NCI-H1105 treated with DMSO at 0.1 percent for 48 hours (cell line): ENCODE results near the gene PTPRN2.
"Not testable (repeated sequence)": the region's sequence is repeated elsewhere in the genome, so short reads cannot be mapped to it uniquely, and the experiment has no call there.

ENCODE experiments used
- DNase-seq: peaks from one replicate; lab custom pipeline; 2025; lab: John Stamatoyannopoulos, UW

PTPRN2 gene

DNA sequence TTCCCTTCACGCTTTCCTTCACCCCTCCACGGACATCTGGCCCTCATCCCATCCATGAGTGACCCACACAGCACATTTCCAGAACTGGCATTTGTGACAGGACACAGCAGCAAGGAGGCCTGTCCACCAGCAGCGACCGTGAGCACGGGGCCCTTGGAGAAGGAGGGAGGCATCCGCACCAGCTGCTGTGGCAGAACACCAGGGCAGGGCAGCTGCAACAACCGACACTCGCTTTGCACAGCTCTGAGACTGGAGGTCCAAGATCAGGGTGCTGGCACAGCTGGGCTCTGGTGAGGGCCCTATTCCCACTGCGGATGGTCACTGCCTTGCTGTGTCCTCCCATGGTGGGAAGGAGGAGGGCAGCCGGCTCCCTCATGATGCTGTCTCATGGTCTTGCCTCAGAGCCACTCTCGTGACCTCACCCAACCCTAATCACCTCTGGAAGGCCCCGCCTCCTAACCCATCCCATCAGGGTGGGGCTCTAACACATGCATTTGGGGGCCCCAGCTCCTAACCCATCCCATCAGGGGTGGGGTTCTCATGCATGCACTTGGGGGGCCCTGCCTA lies 36.7 kb downstream of the PTPRN2 start:
- no peak for DNase-seq

GRCh38 chr7:158550394-158550700 lies 37.3 kb downstream of the PTPRN2 start:
- DNase-seq: no peak

DNA sequence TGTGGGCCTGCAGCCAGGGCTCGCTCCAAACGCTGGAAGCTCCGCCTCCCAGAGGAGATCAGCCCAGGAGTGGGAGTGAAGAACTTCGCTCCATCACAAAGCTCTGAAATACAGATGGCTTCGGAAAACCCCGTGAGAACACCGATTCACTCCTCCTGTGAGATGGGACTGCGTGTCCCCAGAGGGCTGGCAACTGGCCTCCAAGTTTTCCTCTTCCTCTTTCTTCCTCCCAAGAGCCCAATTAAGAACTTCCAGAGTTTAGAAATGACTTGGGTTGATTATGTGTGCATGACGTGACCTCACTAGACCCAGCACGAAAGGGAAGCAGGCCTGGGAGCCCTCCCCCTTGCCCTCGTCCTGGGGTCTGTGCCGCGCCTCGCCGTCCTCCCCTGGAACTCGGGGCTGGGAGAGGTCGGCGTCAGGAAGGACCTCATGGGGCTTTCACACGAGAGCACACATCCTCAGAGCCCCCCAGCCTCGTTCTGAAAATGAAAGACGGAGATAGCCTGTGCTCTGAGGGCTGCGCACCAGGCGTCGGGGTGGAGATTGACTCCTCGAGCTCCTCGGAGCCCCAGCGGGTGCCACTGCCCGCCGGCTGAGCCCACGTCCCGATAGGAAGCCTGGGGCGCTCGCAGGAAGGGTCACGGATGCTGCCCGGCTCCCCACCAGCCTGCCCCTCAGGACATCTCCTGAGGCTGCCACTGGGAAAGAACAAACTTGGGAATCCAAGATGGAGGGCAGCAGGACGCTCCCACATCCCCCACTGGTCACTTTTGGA lies 37.8 kb downstream of the PTPRN2 start:
- DNase-seq: no peak

DNA sequence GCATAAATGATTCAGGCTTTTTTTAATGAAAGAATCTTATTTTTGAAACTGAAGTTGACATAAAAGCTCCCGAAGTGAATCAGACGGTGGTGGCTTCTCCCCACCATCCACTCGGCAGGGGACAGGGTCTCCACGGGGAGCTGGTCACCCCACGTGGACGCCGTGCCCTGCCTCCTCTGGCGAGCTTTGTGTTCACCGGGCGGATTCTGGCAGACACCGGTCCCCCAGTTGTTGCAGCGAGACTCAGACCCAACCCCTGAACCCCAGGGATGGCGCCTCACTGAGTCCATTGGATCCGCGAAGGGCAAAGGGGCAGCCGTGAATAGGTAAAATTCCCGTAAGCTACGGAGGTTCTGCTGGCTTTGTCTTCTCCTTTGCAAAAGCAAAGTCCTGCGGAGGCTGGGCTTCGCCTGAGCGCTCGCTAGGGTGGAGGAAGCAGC lies 38.4 kb downstream of the PTPRN2 start:
- no peak for DNase-seq

DNA sequence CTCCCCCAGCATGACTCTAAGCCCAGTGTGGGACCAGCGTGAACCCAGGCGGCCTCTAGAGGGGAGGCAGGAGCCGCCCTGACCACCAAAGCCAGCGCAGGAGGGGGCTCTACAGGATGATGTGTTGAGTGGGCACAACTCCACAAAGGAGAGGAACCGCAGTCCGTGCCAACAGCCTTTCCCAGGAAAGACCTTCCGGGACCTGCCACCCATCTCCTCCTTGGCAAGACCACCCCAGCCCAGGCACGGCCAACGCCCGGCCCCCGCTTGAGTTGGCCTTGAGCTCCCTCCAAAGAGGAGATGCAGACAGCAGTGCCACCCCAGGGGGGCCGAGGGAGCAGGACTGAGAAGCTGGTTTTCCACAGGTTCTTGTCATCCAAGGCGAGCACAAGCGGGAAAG lies 38.9 kb downstream of the PTPRN2 start:
- DNase-seq: no peak

DNA sequence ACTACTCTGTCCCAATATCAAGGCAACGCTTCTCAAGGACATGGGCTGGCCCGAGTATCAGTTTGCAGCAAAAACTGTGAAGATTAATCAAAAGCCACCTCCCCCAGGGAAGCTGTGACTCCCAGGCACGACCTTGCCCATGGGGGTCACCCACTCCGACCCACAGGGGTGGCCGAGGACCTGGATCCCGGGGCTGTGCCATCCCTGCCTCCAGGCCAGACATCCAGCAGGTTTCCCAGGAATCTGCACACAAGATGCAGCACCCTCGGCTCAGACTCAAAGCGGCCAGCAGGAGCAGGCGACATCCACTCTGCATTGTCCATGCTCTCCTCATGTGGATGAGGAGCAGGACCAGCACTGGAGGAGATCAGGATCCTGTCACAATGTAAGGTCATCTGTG lies 39.8 kb downstream of the PTPRN2 start:
- no peak for DNase-seq

GRCh38 chr7:158546626-158547025 lies 41.0 kb downstream of the PTPRN2 start:
- no peak for DNase-seq

DNA sequence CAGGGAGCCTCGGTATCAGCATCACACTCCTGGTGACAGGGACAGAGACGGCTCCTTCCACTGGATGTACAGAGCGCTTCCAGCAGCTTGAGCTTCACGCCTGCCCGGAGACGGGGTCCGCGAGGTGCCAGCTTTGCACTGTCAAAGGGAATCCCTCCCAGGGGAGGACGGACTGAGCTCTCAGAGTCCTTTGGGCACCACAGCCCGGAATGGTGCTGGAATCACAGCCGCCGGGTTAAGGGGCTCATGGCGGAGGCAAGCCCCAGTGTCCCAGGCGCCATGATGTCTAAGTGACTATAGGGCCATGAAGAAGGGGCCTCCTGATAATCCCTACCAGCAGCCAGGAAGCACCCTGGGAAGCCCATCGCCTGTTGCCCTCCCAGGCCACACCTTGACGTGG lies 41.4 kb downstream of the PTPRN2 start:
- DNase-seq: no peak

DNA sequence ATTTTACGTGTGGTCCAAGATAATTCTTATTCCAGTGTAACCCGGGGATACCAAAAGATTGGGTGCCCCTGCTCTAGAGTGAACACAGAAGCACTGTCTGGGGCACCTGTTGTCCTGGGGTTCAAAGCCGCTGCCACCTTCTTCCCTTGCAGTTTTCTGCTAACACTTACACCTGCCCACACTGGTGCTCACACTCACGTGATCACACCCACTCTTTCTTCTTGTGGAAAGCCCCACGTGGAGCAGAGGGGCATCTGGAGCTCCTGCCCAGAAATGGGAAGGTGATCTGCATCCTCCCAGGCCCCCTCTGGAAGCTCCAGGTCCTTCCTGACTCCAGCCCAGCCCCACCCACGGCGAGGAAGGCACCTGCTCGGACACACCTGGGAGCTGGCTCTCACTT lies 42.9 kb downstream of the PTPRN2 start:
- DNase-seq: no peak

- no peak for DNase-seq
Observed at GRCh38 chr7:158543840-158544239, 43.8 kb downstream of the PTPRN2 start.

- no peak for DNase-seq
Observed at GRCh38 chr7:158542651-158543566, 44.7 kb downstream of the PTPRN2 start.

- DNase-seq: no peak
Observed at GRCh38 chr7:158541346-158542010, 46.1 kb downstream of the PTPRN2 start.

DNA sequence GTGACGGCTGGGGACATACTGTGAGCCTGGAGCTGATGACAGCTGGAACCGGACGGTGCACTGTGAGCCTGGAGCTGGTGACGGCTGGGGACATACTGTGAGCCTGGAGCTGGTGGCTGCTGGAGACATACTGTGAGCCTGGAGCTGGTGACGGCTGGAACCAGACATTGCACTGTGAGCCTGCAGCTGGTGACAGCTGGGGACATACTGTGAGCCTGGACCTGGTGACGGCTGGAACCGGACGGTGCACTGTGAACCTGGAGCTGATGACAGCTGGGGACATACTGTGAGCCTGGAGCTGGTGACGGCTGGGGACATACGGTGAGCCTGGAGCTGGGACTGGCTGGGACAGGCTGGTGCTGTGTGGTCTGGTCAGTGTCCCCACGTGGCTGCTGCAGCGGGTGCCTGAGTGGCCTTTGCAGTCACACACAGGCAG lies 47.9 kb downstream of the PTPRN2 start:
- DNase-seq: no peak

DNA sequence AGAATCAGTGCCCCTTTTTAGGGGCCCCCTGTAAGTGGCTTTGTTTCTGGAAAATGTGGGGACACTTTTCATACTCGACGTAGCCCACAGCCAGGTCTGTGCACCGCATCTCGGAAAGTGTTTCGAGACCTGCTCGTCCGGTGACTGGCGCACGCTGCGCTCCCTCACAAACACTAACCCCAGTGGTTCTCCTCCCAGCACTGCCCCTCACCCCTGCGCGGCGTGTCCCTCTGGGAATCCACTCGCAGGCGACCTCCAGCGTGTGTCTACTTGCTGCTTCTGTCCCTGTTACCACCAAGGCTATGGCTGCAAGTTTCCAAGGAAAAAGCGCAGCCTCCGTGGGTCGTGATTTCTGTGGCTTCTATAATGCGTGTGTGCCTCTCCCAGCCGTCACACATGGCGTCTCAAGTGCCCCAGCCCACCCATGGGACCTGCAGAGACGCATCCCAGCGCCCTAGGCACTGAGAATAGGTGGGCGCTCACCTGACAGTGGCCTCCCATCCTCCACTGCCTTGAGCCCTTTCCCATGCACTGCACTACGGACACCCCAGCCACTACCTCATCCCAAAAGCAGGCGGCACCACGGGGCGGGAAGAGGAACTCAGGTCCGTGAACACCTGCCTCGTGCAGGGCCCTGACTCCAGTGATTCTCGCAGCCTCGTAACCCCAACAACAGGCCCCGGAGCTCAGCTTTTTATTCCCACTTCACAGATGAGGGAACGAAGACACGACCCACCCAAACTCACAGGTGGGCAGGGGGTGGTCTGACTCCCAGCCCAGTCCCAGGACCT lies 49.3 kb downstream of the PTPRN2 start:
- no peak for DNase-seq

DNA sequence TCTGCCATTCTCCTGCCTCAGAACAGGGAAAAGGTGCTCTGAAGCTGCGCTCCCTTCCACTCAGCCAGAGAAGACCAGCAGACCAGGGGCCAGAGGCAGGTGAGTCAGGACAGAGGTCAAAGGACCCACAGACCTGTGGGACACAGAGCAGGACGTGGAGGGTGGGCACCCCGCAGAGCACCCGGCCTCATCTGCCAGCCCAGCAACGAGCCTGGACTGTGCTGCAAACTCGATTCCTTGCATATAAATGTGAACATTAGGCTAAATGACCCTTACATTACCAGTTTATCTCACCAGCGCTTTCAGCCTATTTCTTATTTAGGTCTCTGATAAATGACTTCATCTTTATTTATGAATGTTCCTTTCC lies 50.1 kb downstream of the PTPRN2 start:
- DNase-seq: no peak

- DNase-seq: no peak
Observed at GRCh38 chr7:158536871-158537515, 50.6 kb downstream of the PTPRN2 start.

- no peak for DNase-seq
Observed at GRCh38 chr7:158535079-158535478, 52.5 kb downstream of the PTPRN2 start.

GRCh38 chr7:158534598-158534997 lies 53.0 kb downstream of the PTPRN2 start:
- DNase-seq: no peak

DNA sequence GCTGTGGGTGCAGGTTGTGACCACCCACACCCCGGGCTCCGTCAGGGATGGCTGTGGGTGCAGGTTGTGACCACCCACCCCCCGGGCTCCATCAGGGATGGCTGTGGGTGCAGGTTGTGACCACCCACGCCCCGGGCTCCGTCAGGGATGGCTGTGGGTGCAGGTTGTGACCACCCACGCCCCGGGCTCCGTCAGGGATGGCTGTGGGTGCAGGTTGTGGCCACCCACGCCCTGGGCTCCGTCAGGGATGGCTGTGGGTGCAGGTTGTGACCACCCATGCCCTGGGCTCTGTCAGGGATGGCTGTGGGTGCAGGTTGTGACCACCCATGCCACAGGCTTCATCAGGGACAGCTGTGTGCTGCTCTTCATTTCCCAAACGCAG lies 53.5 kb downstream of the PTPRN2 start:
- DNase-seq: not testable (repeated sequence)

- no peak for DNase-seq
Observed at GRCh38 chr7:158533386-158534133, 54.1 kb downstream of the PTPRN2 start.
